GM18909 (cell line): ENCODE data around the gene FNDC10.

Source experiments
- ATAC-seq: cut with Tn5 transposase; IDR thresholded peaks from one replicate; pipeline ENCODE4 v1.9.1; 2021; ENCODE audit warnings: mild to moderate bottlenecking; ENCODE audit not compliant: unreplicated experiment, poor library complexity

Gene FNDC10

DNA sequence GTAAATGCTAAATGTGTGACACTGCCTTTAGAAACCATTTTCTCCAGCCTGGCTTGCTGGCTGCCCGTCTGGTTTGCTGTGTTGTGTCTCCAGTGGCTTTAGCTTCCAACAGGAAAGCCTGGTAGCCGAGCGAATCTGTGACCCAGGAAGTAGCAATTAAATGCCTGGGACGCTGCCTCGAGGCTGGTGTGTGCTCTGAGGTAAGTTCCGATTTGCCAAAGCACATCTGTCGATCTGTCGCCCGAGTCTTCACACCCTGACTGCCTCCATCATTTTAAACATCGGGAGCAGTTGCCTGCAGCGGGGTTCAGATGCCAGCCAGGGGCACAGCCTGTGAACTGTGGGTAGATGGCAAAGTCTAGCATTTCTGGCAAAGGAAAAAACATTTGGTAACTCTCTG lies 17.6 kb upstream of the FNDC10 start:
- no peak for ATAC-seq

DNA sequence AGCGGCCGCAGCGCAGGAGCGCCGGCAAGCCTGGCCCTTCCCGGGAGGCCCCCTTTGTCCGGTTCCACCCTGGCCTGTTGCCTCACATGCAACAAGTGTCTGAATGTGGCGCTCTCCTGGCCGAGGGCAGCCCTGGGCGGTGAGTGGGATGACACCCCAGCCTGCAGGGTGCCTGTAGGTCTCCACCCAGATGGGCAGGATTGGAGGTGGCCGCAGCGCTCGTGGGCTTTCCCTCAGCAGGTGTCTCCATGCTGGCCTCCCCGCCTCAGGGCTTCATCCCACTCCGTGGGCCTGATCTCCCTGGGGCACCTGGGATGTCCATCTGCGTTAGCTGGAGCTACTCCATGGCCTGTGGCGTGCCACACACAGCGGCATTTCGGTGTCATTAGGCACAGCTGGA lies 16.9 kb upstream of the FNDC10 start:
- no peak for ATAC-seq

DNA sequence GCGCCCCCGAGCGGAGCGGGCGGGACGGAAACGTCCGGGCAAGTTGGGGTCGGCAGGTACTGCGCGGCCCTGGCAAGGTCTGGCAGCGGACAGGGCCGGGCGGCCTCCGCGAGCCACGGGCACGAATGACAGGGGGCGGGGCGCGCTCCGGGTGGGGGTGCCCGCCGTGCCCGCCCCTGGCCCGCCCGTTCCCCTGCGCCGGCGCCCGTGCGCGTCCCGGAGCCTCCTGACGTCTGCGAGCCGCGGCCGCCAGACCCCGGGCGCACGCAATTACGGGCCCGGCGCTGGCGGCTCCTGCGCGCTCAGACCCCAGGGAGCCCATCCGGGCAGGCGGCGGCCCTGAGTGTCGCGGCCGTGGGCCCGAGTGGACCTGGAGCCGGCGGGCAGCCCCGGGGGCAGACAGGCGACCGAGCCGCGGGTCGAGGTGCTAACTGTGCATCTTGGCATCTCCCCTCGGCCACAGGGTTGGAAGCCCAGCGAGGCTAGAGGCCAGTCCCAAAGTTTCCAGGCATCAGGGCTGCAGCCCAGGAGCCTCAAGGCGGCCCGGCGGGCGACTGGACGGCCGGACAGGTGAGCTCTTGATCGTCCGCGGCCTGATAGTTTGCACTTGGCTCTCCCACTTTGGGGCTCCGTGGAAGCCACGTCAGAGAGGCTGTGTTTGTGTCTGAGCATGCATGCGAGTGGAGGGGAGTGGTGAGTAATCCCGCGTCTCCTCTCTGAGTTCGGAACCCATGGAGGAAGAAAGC lies 16.3 kb upstream of the FNDC10 start:
- ATAC-seq: peak; percentile 21

DNA sequence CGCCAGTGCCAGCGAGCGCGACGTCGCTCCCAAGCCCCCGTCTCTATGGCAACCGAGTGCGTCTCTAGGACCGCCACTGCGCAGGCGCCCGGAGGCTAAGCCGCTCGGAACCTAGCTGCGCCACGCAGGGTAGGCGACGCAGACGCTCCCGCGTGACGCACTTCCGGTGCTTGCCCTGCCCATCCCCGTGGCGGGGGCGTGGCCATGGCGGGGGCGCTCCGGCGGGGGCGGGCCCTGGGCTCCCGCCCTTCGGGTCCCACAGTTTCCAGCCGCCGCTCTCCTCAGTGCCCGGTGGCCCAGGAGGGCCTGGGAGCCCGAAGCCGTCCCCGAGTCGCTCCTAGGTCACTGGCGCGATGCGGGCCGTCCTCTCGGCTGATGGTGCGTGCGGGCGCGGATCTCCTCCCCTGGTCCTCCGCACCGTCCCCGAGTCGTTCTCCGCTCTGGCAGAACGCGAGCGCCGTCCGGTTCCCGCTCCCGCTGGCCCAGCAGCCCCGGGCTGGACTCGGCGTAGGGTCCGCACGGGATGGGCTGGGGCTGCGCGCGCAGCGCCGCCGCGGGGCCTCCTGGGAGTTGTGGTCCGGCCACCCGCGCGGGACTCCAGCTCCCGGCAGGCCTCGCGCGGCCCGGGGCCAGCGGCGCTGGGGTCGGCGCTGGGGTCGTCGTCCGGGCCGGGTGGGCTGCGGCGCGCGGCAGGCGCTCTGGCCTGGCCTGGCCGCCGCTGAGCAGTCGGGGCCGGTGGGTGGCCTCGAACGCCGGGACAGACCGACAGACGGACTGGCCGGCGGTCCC lies 15.5 kb upstream of the FNDC10 start, which contains the start of gene MIB2:
Gene MIB2 (plus strand): TSS at position 245 of the 789 bp plus-strand sequence. CDS start 7,953 bp downstream, outside the sequence.
- ATAC-seq: peak; percentile 80

DNA sequence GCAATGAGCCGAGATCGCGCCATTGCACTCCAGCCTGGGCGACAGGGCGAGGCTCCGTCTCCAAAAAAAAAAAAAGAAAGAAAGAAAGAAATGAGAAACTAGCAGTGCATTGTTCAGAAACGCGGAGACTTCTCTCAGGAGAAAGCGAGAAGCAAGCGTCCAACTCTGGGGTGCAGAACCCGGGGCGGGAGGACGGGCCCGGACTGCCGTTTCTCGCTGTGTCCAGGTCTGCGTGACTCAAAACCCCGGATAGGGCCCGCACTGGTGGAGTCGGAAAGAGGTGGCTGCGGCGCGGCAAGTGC lies 15.0 kb upstream of the FNDC10 start:
- ATAC-seq: no peak

DNA sequence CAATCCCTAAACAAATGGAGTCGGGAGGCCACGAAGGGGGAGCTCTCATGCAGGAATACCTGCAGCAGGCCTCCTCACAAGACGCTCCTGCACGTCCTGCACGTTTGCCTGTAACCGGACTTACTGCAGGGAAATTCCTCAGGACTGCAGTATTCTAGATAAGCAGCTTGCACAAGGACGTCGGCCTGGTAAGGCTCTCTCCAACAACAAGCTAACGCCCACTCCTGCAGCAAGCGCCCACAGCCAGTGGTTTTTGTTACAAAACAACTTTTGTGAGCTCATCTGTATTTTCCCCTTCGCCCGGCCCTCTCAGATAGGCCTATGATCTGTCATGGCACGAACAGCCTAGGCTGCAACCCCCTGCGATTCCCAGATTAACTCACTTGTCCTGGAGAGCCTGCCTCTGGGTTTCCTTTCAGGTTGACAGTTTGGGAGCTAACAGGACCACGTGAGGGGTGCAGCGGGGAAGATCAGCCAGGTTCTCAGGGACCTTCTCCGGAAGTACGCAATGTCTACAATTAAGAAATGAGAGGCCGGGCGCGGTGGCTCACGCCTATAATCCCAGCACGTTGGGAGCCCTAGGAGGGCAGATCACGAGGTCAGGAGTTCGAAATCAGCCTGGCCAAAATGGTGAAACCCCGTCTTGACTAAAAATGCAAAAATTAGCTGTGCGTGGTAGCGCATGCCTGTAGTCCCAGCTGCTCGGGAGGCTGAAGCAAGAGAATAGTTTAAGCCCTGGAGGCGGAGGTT lies 14.4 kb upstream of the FNDC10 start:
- no peak for ATAC-seq

DNA sequence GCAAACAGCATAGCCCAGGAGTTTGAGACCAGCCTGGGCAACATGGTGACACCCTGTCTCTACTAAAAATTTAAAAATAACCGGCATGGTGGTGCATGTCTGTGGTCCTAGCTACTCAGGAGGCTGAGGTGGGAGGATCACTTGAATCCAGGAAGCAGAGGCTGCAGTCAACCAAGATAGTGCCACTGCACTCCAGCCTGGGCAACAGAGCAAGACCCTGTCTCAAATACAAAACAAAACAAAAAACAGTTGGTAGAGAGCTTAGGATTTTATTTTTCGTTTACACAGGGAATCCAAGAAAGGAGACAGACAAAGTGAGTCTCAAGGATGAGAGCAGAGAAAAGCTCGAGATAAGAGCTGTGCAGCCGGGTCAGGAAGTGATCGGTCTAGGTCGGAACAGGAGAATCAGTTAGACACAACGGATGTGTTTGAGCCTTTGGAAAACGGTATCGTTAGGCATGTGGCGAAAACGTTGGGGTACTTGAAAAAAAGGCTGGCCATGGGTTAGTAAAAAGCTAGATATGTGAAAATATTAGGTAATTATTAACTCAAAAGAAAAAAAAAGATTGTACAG lies 13.7 kb upstream of the FNDC10 start:
- ATAC-seq: no peak

DNA sequence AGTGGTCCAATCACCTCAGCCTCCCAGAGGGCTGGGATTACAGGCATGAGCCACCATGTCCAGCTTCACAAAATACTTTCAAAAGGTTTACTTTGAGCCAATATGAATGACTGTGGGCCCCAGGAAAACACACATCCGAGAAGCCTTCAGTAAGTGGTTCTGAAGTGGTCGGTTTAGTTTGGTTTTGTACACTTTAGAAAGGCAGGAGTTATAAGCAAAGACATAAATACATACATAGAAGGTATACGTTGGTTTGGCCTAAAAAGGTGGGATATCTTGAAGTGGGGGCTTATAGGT lies 12.1 kb upstream of the FNDC10 start:
- no peak for ATAC-seq

DNA sequence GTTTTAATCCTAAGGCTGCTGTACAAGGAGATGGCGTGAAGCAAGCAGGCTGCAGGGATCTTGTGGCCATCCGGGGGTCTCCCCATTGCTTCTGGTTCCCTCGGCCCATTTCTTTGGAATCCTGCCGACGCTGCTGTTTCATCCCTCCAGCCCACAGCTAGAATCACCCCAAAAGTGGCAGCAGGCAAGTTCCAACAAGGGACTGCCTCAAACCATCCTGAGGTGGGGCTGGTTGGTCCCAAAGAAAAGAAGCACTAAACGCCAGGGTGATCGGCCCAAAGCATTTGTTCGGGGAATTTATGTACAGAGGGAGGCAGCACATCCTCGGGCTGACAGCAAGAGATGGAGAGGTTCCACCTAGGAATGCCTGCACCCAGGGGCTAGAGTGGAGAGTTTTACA lies 10.9 kb upstream of the FNDC10 start:
- ATAC-seq: no peak

DNA sequence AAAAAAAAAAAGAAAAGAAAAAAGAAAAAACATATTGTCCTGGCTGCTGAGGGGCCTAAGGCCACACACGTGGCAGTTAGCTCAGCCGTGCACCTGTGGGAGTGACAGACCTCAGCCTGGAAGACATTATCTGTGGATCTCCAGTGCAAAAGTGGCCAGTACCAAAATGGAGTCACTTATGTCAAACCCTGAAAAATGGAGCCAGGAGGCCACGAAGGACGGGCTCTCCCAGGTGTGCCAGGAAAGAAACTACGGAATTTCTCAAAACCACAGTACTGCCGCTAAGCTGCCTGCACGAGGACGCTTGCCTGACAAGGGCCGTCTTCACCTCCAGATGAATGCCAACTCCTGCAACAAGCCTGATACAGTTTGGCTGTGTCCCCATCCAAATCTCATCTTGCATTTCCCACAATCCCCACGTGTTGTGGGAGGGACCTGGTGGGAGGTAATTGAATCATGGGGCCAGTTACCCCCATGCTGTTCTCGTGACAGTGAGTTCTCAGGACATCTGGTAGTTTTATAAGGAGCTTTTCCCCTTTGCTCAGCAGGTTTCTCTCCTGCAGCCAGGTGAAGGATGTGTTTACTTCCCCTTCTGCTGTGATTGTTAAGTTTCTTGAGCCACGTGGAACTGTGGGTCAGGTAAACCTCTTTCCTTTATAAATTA lies 10.0 kb upstream of the FNDC10 start:
- no peak for ATAC-seq

DNA sequence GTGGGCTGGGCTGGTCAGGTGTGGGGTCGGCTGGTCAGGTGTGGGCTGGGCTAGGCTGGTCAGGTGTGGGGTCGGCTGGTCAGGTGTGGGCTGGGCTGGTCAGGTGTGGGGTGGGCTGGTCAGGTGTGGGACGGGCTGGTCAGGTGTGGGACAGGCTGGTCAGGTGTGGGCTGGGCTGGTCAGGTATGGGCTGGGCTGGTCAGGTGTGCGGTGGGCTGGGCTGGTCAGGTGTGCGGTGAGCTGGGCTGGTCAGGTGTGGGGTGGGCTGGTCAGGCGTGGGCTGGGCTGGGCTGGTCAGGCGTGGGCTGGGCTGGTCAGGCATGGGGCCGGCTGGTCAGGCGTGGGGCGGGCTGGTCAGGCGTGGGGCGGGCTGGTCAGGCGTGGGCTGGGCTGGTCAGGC lies 6.3 kb upstream of the FNDC10 start:
- no peak for ATAC-seq

DNA sequence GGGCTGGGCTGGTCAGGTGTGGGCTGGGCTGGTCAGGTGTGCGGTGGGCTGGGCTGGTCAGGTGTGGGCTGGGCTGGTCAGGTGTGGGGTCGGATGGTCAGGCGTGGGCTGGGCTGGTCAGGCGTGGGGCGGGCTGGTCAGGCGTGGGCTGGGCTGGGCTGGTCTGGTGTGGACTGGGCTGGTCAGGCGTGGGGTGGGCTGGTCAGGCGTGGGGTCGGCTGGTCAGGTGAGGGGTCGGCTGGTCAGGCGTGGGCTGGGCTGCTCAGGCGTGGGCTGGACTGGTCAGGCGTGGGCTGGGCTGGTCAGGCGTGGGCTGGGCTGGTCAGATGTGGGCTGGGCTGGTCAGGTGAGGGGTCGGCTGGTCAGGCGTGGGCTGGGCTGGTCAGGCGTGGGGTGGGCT lies 5.8 kb upstream of the FNDC10 start:
- no peak for ATAC-seq

DNA sequence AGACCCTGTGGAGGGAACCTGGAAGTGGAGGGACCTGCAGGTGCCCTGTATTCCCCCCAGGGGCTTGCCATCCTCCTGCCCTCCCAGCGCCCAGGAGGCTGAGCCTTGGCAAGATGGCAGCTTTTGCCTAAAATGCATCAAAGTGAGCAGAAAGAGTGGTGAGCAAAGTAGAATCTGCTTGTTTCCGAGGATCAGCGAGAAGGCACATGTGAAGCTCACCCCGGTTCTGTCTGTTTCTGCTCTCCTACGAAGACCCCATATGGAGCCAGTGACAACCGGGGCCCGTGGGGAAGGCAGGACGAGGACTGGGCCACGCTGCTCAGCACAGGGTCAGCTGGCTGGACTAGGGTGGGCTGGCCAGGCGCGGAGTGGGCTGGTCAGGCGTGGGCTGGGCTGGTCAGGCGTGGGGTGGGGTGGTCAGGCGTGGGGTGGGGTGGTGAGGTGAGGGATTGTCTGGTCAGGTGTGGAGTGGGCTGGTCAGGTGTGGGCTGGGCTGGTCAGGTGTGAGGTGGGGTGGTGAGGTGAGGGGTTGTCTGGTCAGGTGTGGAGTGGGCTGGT lies 5.2 kb upstream of the FNDC10 start:
- ATAC-seq: no peak

DNA sequence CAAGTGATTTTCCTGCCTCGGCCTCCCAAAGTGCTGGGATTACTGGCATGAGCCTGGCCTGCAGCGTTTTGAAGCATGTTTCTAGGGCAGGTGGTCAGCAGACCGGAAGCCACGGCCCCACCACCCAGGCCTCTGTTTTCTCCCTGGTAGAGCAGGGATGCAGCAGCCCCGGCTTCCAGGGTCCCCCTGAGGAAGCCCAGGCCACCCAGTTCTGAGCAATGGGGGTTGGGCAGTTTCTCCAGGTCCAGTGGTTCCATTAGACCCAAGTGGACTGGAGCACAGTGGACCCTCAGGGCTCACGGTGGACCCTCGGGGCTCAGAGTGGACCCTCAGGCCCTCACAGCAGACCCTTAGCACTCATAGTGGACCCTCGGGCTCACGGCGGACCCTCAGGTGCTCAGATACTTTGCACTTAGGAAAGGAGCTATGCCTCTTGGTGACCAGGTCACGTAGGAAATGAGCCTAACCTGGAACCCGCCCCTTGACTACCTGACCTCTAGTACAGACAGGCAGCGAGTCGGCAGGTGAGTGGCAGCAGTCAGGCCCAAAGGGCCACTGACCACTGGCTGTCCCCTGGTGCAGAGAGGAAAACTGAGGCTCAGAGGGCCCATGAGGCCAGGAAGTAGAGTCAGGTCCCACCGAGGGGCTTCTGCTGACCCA lies 4.6 kb upstream of the FNDC10 start:
- no peak for ATAC-seq

DNA sequence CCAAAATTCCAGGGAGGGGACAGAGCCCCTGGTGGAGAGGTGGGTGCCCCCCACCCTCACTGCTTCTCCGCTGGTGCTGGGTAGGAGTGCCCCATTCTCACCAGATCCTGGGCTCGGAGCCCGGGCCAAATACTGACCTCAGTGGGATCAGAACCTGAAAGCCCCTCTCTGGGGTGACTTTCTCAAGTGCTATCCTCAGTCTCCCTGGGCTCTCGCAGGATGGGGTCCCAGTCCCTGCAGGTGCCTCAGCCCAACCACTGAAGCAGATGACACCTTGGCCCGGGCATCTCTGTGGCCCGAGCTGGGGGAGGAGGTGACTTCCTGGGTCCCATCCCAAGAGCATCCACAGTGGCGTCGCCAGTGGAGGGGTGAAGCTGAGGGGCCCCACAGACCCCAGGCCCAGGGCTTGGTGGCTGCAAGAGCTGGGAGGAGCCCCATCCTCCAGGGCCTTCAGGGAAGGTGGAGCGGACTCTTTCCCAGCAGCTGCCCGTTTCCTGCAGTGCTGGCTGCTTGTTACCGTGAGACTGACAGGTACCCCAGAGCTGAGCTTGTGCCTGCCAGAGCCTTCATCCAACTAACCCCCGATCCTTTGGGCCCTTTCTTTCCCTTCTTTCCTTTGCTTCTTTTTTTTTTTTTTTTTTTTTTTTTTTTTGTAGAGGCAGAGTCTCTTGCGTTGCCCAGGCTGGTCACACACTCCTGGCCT lies 3.9 kb upstream of the FNDC10 start:
- ATAC-seq: no peak

DNA sequence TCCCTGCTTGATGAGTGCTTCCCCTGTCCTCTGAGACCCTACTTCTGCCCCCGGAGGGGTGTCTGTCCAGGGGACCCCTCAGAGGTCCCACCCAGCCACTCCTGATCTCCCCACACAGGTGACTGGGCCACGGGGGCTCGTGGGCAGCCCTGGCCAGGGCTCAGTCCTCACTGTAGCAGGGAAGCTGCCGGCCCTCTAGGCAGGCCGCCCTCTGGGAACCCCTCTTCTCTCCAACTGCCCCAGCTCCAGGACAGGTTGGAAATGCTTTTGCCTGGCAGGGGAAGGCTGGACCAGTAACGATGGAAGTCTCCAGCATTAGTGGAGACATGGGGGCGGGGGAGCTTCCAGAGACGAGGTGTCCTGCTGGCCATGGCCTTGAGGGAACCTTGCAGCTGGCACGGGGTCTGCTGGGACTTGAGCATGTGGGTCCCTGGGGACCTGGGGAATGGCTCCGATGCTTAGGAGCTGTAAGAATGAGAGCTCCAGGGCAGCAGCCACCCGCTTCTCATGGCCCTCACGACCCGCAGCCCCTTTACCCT lies 3.1 kb upstream of the FNDC10 start:
- no peak for ATAC-seq

DNA sequence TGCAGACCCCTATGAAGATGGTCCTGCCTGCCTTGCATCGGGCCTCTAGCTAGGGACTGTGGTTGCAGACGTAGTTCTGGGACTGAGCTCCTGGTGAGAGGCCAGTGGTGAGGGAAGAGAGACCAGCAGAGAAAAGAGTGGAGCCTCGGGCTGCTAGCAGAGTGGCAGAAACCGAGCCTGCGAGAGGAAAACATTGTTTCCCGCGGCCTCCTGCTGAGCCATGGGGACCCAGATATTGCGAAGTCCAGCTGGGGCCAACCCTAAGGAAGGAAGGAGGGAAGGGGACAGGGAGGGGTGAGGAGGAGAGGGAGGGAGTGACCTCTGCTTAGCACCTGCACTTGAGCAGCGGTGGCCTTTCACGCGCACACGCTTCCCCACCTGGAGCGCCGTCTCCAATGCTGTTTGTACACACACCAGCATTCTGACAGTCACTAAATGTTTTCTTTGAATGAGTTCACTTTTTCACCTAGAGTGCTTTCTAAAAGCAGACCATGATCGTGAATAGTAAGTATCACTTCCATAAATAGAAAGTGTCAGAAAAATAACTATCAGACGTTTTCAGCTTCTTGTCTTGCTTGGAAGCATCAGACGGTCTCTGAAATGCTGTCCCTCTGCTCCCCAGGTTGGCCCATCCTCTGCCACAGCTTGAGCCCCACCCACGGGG lies 2.5 kb upstream of the FNDC10 start:
- no peak for ATAC-seq

DNA sequence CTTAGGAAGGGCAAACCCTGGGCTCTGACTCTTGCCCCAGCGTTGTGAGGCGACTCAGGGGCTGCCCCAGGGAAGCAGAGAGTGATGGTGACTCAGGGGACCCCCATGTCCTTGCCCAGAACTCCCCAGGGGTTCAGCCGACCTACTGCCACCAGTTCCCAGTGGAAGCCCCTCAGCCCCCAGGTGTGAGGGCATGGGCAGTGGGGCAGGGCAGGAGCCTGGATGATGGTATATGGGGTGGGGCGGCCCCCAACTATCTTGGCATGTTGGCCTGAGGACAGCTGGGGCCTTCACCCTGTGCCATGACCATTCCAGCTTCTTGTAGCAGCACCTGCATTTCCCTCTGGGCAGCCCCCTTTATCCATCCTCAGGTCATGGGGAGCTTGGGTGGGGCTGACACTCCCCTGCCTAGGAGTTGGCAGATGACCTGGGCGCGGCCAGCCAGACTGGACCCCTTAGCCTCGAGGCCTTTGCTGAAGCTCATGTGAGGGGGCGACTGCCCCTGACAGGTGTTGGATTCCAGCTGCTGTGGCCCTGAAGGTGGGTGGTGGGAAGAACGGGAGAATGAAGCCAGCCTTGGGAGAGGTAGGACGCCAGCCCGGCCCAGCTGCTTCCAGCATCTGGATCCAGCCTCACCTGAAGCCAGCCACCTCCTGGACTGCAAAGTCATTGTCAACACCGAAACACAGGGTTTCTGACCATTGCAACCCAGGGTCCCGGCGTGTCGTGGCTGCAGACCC lies 1.8 kb upstream of the FNDC10 start:
- no peak for ATAC-seq
